HG03571 (cell line): ENCODE measurements around the gene HKDC1.
"Not testable (repeated sequence)": the region's sequence is repeated elsewhere in the genome, so short reads cannot be mapped to it uniquely, and the experiment has no call there.

Source experiments
- ATAC-seq: cut with Tn5 transposase; IDR thresholded peaks from one replicate; pipeline ENCODE4 v1.9.1; 2021; ENCODE audit not compliant: unreplicated experiment

Gene HKDC1

GRCh38 chr10:69220041-69220451 lies at the start of gene HKDC1:
HKDC1 (plus strand) TSS chr10:69220332; CDS start chr10:69220436, 104 bp downstream.
- ATAC-seq = no peak

GRCh38 chr10:69172241-69172982 lies 47.7 kb upstream of the HKDC1 start:
- ATAC-seq = no peak

- ATAC-seq = not testable (repeated sequence)
Observed at GRCh38 chr10:69175326-69175725, 44.8 kb upstream of the HKDC1 start.

GRCh38 chr10:69176823-69177222 lies 43.3 kb upstream of the HKDC1 start:
- no peak for ATAC-seq

- ATAC-seq = peak; percentile 14
Observed at GRCh38 chr10:69179089-69179742, 40.9 kb upstream of the HKDC1 start.

- peak; percentile 84 for ATAC-seq
Observed at GRCh38 chr10:69179743-69180524, 40.2 kb upstream of the HKDC1 start, which contains the start of gene SUPV3L1. SUPV3L1 (plus strand) TSS chr10:69180234; CDS start chr10:69180292, 58 bp downstream.

GRCh38 chr10:69180525-69181204 lies 39.5 kb upstream of the HKDC1 start:
- no peak for ATAC-seq

GRCh38 chr10:69181433-69181832 lies 38.7 kb upstream of the HKDC1 start:
- no peak for ATAC-seq

- ATAC-seq = no peak
Observed at GRCh38 chr10:69182005-69182404, 38.1 kb upstream of the HKDC1 start.

- no peak for ATAC-seq
Observed at GRCh38 chr10:69186524-69186923, 33.6 kb upstream of the HKDC1 start.

GRCh38 chr10:69201045-69201444 lies 19.1 kb upstream of the HKDC1 start:
- no peak for ATAC-seq

GRCh38 chr10:69202332-69202731 lies 17.8 kb upstream of the HKDC1 start:
- no peak for ATAC-seq

GRCh38 chr10:69208761-69209160 lies 11.4 kb upstream of the HKDC1 start:
- no peak for ATAC-seq

GRCh38 chr10:69209787-69210484 lies 10.2 kb upstream of the HKDC1 start:
- no peak for ATAC-seq

GRCh38 chr10:69211104-69211503 lies 9.0 kb upstream of the HKDC1 start:
- ATAC-seq = no peak

- no peak for ATAC-seq
Observed at GRCh38 chr10:69211524-69211923, 8.6 kb upstream of the HKDC1 start.

- no peak for ATAC-seq
Observed at GRCh38 chr10:69213591-69214311, 6.4 kb upstream of the HKDC1 start.

- no peak for ATAC-seq
Observed at GRCh38 chr10:69214666-69215131, 5.4 kb upstream of the HKDC1 start.

- ATAC-seq = no peak
Observed at GRCh38 chr10:69215405-69216171, 4.5 kb upstream of the HKDC1 start.
